ENCODE measurements around the gene ELP4.
"Not testable (repeated sequence)": the region's sequence is repeated elsewhere in the genome, so short reads cannot be mapped to it uniquely, and the experiment has no call there.

Gene ELP4, protein sequence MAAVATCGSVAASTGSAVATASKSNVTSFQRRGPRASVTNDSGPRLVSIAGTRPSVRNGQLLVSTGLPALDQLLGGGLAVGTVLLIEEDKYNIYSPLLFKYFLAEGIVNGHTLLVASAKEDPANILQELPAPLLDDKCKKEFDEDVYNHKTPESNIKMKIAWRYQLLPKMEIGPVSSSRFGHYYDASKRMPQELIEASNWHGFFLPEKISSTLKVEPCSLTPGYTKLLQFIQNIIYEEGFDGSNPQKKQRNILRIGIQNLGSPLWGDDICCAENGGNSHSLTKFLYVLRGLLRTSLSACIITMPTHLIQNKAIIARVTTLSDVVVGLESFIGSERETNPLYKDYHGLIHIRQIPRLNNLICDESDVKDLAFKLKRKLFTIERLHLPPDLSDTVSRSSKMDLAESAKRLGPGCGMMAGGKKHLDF

DNA sequence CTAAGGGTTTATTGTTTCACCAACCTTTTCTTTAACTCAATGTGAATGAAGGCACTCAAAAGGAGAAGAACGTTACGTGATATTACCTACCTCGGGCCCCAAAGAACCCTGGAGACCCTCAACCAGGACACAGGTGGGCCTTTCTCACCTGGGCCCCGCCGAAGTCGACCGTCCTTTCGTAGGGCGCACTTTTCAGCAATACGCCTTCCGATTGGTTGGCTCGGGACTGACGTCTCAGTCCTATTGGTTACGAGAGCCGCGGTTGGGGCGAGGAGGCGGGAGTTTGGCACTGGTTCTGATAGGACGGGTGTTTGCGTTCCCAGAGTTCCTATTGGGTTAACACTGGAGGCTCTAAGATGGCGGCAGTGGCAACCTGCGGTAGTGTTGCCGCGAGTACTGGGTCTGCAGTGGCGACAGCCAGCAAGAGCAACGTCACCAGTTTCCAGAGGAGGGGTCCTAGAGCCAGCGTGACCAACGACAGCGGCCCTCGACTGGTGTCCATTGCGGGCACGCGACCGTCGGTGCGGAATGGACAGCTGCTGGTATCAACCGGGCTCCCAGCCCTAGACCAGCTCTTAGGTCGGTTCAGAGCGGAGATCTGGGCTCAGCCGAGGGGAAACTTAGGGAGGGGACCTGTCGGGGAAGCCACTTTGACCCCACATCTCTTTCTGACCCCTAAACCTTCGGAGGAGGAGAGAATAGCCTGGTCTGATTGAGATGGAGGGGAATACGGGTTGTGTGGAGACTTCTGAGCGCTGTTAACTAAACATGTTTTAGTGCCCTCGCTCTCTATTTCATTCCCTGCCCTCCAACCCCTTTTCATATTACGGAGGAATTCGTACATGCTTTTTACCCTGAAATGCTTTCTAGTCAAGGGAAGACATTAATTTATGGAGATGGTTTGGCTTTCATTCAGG lies at the start of gene ELP4, which contains the start of gene IMMP1L:
ELP4 (plus strand) TSS at position 339 of the 917 bp plus-strand sequence; CDS start at position 357, 18 bp downstream.
IMMP1L (minus strand) TSS at position 194 of the 917 bp plus-strand sequence. CDS start 46,346 bp downstream, outside the sequence.
- peak; percentile 99 for DNase-seq (ENCODE audit: low spot score)

DNA sequence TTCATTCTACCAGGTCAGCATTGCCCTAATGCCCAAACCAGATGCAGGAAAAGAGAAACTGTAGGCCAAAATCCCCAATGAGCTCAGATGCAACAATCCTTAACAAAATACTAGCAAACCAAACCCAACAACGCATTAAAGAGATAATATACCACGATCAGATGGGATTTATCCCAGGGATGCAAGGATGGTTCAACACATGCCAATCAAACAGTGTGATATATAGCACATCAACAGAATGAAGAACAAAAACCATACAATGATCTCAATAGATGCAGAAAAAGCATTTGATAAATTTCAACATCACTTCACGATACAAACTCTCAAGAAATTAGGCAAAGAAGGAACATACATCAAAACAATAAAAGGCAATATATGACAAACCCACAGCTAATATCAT lies 45.1 kb upstream of the ELP4 start:
- DNase-seq (ENCODE audit: low spot score): no peak

DNA sequence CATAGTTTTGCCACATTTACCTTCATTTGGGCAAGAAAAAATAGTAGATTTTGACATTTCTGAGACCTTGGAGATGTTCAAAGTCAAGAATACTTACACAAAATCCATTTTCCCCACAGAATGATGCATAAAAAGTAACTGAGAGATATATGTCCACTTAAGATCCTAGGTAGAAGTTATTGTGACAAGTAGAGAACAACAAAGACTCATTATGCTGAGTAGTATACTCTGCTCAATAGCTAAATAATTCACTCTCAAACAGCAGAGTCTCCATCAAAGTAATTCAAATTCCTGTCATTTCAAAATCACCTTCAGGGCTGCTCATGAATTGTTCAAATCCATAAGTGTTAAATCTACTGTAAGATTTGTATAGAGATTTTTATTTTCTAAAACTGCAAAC lies 35.5 kb upstream of the ELP4 start:
- no peak for DNase-seq (ENCODE audit: low spot score)

DNA sequence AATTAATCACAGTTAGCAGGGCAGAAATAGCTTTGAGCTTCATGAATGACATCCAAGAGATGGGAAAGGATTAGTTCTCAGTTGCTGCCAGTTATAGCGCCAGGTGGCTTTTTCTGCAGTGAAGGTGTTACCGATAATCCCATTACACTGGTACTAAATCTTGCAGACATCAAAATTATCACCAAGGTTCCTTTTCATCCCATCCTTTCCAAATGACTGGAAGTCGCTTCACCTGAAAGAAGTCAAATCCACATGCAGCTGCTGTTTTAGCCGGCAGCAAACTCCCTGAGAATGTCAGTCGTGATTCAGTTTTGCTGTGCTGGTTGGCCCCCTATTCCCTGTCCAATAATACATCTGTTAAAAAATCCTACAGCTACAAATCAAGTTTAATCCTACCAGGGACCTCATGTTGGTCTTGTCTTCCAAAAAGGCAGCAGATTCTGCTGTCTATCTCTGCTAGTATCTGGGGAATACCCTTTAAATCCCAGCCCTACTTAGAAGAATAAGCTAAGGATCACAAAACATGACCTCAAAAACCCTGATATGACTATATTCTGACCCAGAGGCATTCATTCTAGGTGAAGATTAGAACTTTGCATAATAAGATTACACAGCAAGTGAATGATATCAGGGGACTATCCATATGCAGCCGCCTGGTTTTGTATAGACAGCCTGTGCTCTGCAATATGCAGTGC lies 31.9 kb upstream of the ELP4 start:
- DNase-seq (ENCODE audit: low spot score): no peak

DNA sequence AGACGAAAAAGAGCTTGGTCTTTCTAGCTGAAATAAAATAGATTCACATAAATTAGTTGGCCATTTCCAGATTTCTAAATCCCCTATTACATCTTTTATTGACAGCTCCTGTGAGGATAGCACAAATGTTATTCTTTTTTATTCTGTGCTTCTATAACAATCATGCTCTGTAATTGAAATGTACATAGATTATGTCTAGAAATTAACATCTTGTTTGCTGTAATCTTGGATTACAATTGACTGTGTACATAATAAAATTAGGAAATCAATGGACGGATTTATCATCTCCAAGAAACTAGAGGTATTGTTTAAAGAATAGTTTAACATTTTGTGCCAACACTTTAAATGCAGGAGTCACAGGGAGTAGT lies 31.4 kb upstream of the ELP4 start:
- DNase-seq (ENCODE audit: low spot score): no peak

DNA sequence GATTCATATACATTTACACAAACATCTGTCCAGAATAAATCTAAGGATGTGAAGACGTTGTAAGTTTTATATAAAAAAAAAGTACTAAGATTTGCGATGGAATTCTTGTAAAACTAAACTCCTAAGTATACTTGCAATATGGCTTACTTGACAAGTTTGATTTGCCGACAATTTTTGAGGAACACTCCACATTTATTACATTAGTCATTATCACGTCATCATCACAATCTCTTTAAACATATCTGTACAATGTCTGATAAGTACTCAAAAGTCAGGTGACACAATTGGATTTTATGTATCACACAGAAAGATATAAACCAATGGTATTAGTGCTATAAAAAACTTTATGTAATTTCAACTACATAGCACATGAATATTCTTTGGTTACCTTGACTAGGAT lies 30.5 kb upstream of the ELP4 start:
- DNase-seq (ENCODE audit: low spot score): no peak

DNA sequence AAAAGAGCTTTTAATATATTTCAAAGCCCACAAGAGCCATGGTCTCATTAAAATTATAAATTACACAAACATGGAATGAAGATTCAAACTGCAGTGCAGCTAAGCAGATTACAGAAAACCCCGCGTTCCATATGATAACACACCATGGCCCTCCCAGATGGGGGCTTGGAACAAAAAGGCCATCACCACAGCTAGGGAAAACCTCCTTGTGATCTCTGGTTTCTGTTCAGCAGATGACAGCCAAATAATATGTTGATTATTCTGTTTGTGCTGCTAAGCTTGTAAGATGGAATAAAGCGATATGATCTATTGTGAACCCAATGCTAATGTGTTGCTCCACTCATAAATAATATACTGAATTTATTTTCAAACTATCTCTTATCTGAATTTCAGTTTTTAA lies 28.6 kb upstream of the ELP4 start:
- DNase-seq (ENCODE audit: low spot score): no peak

DNA sequence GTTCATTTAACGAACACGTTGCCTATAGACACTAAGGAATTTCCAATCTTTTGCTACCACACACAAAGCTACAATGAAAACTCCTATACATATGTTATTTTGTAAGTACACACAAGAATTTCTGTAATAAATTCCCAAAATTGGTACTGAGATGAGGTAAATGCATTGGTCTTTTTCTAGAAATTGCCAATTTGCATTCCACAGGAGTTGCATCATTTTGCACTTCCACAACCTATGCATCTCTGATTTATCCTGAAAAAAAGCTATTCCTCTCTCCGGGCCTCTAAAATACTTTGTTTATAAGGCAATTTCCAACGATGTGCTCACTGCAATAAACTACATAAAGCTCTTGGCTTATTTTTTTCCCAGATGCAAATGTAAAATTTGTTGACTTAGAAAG lies 25.1 kb upstream of the ELP4 start:
- DNase-seq (ENCODE audit: low spot score): no peak

DNA sequence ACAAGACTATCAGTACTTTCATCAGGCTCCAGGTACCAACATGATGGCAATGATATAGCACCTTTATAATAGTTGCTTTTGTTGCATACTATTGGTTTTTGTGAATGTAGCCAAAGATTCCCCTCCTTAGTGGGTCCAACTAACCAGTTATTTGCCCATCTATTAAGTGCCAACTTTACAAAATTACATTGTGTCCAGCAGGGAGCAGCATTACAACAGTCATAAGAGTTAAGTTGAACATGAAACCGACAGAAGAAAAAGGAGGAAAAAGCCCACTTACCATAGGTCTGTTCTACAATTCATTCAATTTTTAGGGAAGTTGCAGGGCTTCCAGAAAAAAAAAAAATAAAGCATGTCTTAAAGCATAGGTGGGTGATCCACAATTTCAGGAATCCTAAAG lies 21.7 kb upstream of the ELP4 start:
- DNase-seq (ENCODE audit: low spot score): peak; percentile 24

DNA sequence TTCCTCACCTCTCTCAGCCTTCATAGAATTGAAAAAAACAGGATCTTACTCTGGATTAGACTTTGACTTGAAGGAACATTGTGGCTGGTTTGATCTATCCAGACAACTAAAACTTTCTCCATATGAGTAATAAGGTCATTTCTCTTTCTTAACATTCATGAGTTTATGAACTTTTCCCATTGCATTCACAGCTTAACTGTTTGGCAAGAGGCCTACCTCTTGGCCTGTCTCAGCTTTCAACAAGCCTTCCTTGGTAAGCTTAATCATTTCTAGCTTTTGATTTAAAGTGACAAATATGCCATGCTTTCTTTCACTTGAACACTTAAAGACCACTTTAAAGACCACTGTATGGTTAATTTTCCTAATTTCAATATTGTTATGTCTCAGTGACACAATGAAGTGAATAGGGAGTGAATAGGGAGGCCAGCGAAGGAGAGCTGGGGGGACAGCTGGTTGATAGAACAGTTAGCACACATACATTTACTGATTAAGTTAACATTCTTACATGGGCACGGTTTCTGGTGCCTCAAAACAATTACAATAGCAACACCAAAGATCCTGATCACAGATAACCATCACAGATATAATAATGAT lies 17.1 kb upstream of the ELP4 start:
- DNase-seq (ENCODE audit: low spot score): peak; percentile 2

DNA sequence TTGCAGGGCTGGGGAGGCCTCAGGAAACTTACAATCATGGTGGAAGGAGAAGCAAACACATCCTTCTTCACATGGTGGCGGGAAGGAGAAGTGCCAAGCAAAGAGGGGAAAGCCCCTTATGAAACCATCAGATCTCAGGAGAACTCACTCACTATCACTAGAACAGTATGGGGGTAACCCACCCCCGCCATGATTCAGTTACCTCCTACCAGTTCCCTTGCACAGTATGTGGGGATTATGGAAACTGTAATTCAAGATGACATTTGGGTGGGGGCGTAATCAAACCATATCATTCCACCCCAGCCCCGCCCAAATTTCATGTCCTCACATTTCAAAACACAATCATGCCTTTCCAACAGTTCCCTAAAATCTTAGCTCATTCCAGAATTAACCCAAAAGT lies 16.3 kb upstream of the ELP4 start:
- DNase-seq (ENCODE audit: low spot score): no peak

DNA sequence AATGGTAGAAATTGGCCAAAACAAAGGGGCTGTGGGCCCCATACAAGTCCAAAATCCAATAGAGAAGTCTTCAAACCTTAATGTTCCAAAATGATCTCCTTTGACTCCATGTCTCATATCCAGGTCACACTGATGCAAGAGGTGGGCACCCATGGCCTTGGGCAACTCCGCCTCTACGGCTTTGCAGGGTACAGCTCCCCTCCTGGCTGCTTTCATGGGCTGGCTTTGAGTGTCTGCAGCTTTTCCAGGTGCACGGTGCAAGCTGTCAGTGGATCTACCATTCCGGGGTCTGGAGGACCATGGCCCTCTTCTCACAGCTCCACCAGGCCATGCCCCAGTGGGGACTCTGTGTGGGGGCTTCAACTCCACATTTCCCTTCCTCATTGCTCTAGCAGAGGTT lies 15.8 kb upstream of the ELP4 start:
- not testable (repeated sequence) for DNase-seq (ENCODE audit: low spot score)

DNA sequence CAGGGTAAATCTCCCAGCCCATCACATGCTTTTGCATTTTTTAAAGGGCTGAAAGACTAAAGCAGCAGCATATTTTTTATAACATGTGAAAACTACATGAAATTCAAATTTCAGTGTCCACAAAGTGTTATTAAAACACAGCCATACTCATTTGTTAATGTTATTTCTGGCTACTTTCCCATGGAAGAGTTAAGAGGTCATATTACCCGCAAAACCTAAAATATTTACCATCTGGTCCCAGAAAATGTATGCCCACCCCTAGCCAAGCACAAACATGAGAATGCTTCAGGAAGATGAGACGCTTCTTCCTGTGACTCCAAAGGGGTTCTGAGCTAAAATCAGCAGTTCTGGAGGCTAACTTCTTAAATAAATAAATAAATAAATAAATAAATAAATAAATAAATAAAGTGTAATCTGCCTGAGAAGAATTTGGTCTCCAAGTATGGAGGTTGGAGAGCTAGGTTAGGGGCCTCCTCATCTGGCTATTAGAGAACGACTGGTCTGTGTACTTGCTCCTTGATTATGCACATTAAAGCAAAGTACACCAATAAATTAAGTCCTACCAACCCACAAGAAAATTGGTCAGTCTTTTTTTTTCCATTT lies 9.9 kb upstream of the ELP4 start:
- DNase-seq (ENCODE audit: low spot score): no peak

DNA sequence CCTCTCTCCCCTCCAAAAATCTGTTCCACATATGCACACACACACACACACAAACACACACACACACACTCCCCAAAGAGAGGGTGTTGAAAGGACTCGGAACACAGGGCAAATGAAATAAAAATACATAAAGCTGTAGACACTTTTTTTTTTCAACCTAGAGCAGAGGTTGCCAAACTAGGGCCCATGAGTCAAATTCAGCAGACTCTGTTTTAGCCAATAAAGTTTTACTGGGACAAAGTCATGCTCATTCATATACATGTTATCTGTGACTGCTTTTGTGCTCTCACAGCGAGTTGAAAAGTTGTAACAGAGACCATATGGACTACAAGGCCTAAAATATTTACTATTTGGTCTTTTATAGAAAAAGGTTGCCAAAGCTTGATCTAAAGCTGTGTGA lies 9.0 kb upstream of the ELP4 start:
- DNase-seq (ENCODE audit: low spot score): no peak

DNA sequence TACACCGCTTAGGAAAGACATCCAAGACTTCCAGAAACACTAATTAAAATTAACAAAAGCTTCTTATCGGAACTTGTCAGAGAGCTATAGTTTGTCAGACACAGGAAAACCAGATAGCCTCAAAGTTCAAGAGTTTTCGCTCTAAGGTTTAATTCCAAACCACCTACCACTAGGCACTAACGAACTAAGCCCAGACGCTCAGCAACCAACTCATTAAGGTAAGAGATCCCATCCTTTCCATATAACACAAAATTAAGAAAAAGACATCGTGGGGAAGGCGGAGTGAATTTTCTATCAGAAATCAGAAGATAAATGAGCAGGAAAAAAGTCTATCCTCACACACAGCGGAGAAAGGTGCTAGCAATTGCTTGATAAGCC lies 527 bp upstream of the ELP4 start:
- DNase-seq (ENCODE audit: low spot score): peak; percentile 6

DNA sequence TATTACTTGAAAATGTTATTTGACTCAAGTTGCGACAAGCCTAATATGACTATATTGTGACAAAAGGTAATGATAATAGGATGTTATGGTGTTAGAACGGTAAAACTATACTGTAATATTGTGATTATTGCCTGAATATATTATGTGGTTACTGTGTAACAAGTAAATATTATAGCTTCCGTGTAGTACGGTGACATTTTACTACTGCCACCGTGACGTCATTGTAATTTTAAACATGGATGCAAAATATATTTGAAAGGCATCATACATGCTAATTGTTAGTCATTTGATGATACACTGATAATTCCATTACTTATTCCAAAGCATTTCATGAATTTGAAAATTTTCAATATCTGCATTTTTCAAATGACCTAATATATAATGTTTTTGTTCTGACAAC lies 2.5 kb downstream of the ELP4 start:
- no peak for DNase-seq (ENCODE audit: low spot score)

DNA sequence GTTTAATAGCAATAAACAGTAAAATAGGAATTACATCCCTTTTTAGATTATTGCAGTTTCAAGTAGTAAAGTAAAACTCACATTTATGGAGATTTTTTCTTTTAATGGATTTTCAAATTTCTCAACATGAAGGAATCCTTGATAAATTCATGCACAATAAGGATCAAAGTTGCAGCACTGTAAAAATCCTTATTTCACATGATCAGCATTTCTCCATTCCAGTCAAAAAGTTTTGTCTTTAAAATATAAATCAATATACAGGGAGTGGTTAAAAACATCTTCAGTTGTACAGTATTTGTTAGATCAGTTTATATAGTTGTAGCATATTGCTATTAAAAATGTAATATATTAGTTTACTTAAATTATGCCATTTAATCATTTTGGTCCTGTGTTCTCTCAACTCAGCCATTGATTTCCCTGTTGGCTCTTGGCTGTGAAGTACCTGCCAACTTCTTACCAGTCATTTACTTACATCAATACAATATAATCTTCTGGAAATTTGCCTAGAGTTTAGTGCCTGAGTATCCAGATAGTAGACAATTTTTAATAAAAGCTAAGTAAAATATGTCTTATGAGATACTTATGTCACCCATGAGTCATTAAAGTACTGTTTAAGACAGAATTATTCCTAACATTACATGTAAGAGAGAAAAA lies 12.1 kb downstream of the ELP4 start:
- no peak for DNase-seq (ENCODE audit: low spot score)

DNA sequence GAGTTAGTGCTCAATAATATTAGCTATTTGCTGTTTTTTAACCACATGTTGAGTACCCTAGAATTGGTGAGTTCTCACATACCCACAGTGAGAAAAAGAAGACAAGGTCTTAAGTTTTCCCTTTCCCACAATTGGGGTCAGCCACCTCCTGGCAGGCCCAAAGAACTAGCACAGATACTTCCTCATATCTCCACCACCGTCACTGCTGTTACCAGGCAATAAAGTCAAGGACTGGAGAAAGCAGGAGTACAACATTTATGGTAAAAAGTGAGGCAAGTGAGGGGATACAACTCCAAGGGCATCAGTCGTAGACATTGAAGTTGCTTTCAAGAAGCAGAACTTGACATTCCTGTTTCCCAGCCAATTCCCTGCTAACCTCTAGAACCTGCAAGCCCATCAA lies 19.6 kb downstream of the ELP4 start:
- DNase-seq (ENCODE audit: low spot score): no peak

DNA sequence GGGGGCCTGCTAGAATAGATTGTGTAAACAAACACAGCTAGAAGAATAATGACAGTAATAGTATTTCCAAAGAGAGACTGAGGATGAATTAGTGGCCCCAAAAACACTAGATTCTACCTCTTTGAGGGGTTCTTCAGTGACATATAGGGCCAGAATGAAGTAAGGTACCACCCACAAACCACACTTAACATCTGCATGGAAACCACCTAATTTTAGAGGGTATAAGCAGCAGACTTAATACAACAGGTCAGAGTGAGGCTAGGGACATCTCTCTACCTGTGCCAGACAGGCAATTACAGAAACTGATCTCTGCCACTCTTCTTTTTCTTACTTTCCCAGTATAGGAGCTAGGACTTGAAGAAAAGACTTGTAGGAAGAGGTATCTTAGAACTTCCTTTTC lies 20.1 kb downstream of the ELP4 start:
- DNase-seq (ENCODE audit: low spot score): no peak

DNA sequence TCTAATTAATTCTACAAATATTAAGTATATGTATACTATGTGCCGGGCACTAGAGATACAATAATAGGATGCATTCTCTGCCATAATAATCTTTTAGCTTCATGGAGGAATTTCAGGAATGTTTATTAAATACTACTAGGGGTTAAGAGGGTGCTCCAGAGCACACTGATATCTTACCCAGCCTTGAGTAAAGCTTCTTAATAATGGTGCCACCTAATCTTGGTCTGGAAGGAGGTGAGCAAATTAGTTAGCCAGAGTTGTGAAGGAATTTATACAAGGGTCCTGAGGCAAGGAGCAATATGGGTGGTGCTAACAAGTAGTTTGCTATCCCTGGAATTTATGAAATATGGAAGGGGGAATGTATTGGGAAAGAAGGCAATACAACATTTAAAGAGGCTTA lies 21.7 kb downstream of the ELP4 start:
- no peak for DNase-seq (ENCODE audit: low spot score)

DNA sequence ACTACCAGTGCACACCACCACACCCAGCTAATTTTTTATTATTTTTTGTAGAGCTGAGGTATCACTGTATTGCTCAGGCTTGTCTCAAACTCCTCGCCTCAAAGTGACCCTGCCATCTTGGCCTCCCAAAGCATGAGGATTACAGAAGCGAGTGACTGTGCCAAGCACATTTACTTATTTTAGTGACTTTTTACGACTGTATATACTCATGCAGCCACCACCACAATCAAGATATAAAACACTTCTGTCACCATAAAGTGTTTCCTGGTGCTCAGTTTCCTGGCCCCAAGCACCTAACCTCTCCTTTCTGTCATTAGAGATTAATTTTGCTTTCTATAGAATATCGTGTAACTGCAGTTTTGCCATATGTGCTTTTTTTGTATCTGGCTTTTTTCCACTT lies 25.9 kb downstream of the ELP4 start:
- DNase-seq (ENCODE audit: low spot score): no peak
